B cell (primary cell): ENCODE measurements around the gene USH2A. TPM values are rescaled to one million over a fixed set of nuclear protein-coding genes. Genes with fewer than 3 reads are reported as not detected.

Source experiments
- ATAC-seq: fragments of 200-7000 bp; cut with Tn5 transposase; one replicate; pipeline ENCODE4 v1.10.0; 2021; ENCODE audit warnings: low read depth, mild to moderate bottlenecking, moderate number of reproducible peaks, moderate library complexity
- CTCF ChIA-PET: fragments of 350-600 bp; sonication (Branson Sonifier 250); formaldehyde crosslinking; loops from one replicate; lab custom pipeline; 2021; ENCODE audit warnings: antibody characterized with exemption, inconsistent platforms; lab: Charles Lee
- POLR2A ChIA-PET: fragments of 350-600 bp; sonication (Branson Sonifier 250); formaldehyde crosslinking; loops from one replicate; lab custom pipeline; 2021; ENCODE audit warnings: antibody characterized with exemption; lab: Charles Lee
- DNase-seq: peaks from one replicate; pipeline ENCODE4 v3.0.0; 2013
- H2AFZ ChIP-seq: 2 replicates; pipeline ENCODE4 v1.6.1; 2012; ENCODE audit warnings: mild to moderate bottlenecking, low read depth, low read length; ENCODE audit not compliant: insufficient read depth, poor library complexity, severe bottlenecking
- H3K27ac ChIP-seq, 2 donors: 1 replicate in 1 of 2; 2 replicates in 1 of 2; pipeline ENCODE4 v1.5.1; 2012 to 2013; ENCODE audit warnings: low read length in 2 of 2, mild to moderate bottlenecking in 2 of 2, moderate library complexity in 1 of 2
- H3K27me3 ChIP-seq, 4 experiments: fragments of 200-600 bp in 1 of 4; sonication (generic) in 1 of 4; replicated peaks in 1 of 4; 1 replicate in 2 of 4; 2 replicates in 2 of 4; pipeline versions ENCODE4 v1.6.1 to v1.7.0; 2013 to 2016; ENCODE audit warnings: low read length in 3 of 4, mild to moderate bottlenecking in 2 of 4, mixed read lengths in 1 of 4, moderate library complexity in 1 of 4; ENCODE audit not compliant: insufficient read depth in 4 of 4, control insufficient read depth in 3 of 4; ENCODE audit errors: control extremely low read depth in 1 of 4
- H3K36me3 ChIP-seq, 2 experiments: replicated peaks in 1 of 2; 1 replicate in 1 of 2; 2 replicates in 1 of 2; pipeline versions ENCODE4 v1.6.1 to v1.7.1; 2013; ENCODE audit warnings: low read length in 1 of 2; ENCODE audit not compliant: insufficient read depth in 2 of 2, control insufficient read depth in 1 of 2; ENCODE audit errors: control extremely low read depth in 1 of 2, extremely low read depth in 1 of 2
- H3K4me1 ChIP-seq, 2 donors: fragments of 200-600 bp in 1 of 2; sonication (generic) in 1 of 2; 1 replicate in 1 of 2; 2 replicates in 1 of 2; pipeline versions ENCODE4 v1.5.1 to v1.6.1; 2013 to 2017; ENCODE audit warnings: low read length in 2 of 2; ENCODE audit not compliant: control insufficient read depth in 2 of 2, insufficient read depth in 2 of 2
- H3K4me2 ChIP-seq: replicated peaks from 2 replicates; pipeline ENCODE3; 2012; ENCODE audit warnings: mild to moderate bottlenecking, low read depth, low read length; ENCODE audit not compliant: poor library complexity, severe bottlenecking
- H3K4me3 ChIP-seq, 5 experiments: fragments of 200-600 bp in 1 of 5; sonication (generic) in 1 of 5; 1 replicate in 3 of 5; 2 replicates in 2 of 5; pipeline versions ENCODE4 v1.5.1 to v1.7.0; 2011 to 2016; ENCODE audit warnings: low read length in 4 of 5, mild to moderate bottlenecking in 4 of 5, low read depth in 2 of 5, control low read depth in 1 of 5, moderate library complexity in 1 of 5; ENCODE audit not compliant: insufficient read depth in 1 of 5; ENCODE audit errors: control extremely low read depth in 1 of 5, extremely low read depth in 1 of 5
- H3K79me2 ChIP-seq: fragments of 200-600 bp; sonication (generic); one replicate; pipeline ENCODE4 v1.6.0; 2016; ENCODE audit warnings: low read length; ENCODE audit not compliant: control insufficient read depth, insufficient read depth
- H3K9ac ChIP-seq: fragments of 200-600 bp; sonication (generic); 2 replicates; pipeline ENCODE4 v1.6.1; 2017; ENCODE audit warnings: mild to moderate bottlenecking, low read length, moderate library complexity
- H3K9me3 ChIP-seq, 3 donors: one replicate each; pipeline versions ENCODE4 v1.6.1 to v1.7.1; 2013; ENCODE audit warnings: low read length in 2 of 3; ENCODE audit not compliant: control insufficient read depth in 2 of 3, insufficient read depth in 1 of 3; ENCODE audit errors: control extremely low read depth in 1 of 3
- H4K20me1 ChIP-seq: 2 replicates; pipeline ENCODE4 v1.6.0; 2012; ENCODE audit warnings: mild to moderate bottlenecking, low read length; ENCODE audit not compliant: insufficient read depth, control insufficient read depth, poor library complexity, severe bottlenecking
- H3K27ac Mint-ChIP-seq: one replicate; pipeline ENCODE4 v1.8.0; 2021; ENCODE audit warnings: mixed read lengths
- H3K27me3 Mint-ChIP-seq: one replicate; pipeline ENCODE4 v1.8.0; 2021; ENCODE audit warnings: mixed read lengths
- H3K4me1 Mint-ChIP-seq: one replicate; pipeline ENCODE4 v1.8.0; 2021; ENCODE audit warnings: mixed read lengths
- H3K4me3 Mint-ChIP-seq: one replicate; pipeline ENCODE4 v1.8.0; 2021; ENCODE audit warnings: mixed read lengths
- H3K9me3 Mint-ChIP-seq: one replicate; pipeline ENCODE4 v1.8.0; 2022; ENCODE audit warnings: mixed read lengths; ENCODE audit not compliant: insufficient read depth
- EZH2 ChIP-seq: IDR thresholded peaks from 2 replicates; pipeline ENCODE4 v1.6.1; 2012; ENCODE audit warnings: borderline replicate concordance, low read depth, mild to moderate bottlenecking, moderate library complexity, low read length; ENCODE audit not compliant: insufficient read depth, poor library complexity, severe bottlenecking
- WGBS: methylation state at CpG from one replicate; pipeline ENCODE4 v1.1.5; 2013; ENCODE audit warnings: missing lambda C conversion rate; ENCODE audit not compliant: insufficient coverage; 5-methylcytosine and 5-hydroxymethylcytosine counted together
- intact Hi-C: fragments of 100-400 bp; cut with micrococcal nuclease; formaldehyde crosslinking; loops from one replicate; pipeline ENCODE4 v1.10.0; 2022
- polyA plus RNA-seq: library from polyadenylated mRNA; depleted of rRNA; stranded (reverse); fragments of >200 nt; gene quantifications from 2 replicates; pipeline ENCODE4 v1.2.3, GENCODE V29; 2012
- total RNA-seq, 2 donors: library from RNA; stranded (reverse); fragments of 120-200 nt in 1 of 2; gene quantifications; 1 replicate in 1 of 2; 2 replicates in 1 of 2; pipeline versions ENCODE4 v1.2.3 to v1.2.4, GENCODE V29; 2013 to 2022
- TF ChIP-seq, protein P1 (sequence below): fragments of 200-600 bp; IDR thresholded peaks from one replicate; pipeline ENCODE4 v1.8.0; 2022; ENCODE audit warnings: antibody characterized with exemption, mild to moderate bottlenecking

Gene USH2A
- total and polyA plus RNA-seq, 2 donors (not counting 1 experiment from before 2014, with no cell fraction given): 0.01 TPM; not detected in 1

- Histone ChIP-seq H3K27ac (no peak overlapping the region), H3K4me2 (no peak overlapping the region), H3K4me3 (no peak overlapping the region), H4K20me1 (no peaks in the 10 kb centered on the region), H3K36me3 (no peaks in the 10 kb centered on the region), H3K27me3 (no peaks in the 10 kb centered on the region), H3K9me3 (no peaks in the 10 kb centered on the region), H3K9ac (no peak overlapping the region), H3K79me2 (no peaks in the 10 kb centered on the region), H3K4me1 (no peaks in the 10 kb centered on the region), H2AFZ (no peak overlapping the region)
- H3K27ac Mint-ChIP-seq: no peak overlapping the region
- WGBS: 95% methylated on average over 3 of the region's 4 CpGs
- CTCF ChIA-PET: no interaction called here
- H3K4me3 Mint-ChIP-seq: no peak overlapping the region
- POLR2A ChIA-PET: no interaction called here
- H3K27me3 Mint-ChIP-seq: no peaks in the 10 kb centered on the region
- intact Hi-C loops: no loop called here
- ATAC-seq: no peak
- H3K9me3 Mint-ChIP-seq: no peaks in the 10 kb centered on the region
- no peaks in the 10 kb centered on the region for H3K4me1 Mint-ChIP-seq
- no peak for DNase-seq
- TF ChIP-seq, protein P1, sequence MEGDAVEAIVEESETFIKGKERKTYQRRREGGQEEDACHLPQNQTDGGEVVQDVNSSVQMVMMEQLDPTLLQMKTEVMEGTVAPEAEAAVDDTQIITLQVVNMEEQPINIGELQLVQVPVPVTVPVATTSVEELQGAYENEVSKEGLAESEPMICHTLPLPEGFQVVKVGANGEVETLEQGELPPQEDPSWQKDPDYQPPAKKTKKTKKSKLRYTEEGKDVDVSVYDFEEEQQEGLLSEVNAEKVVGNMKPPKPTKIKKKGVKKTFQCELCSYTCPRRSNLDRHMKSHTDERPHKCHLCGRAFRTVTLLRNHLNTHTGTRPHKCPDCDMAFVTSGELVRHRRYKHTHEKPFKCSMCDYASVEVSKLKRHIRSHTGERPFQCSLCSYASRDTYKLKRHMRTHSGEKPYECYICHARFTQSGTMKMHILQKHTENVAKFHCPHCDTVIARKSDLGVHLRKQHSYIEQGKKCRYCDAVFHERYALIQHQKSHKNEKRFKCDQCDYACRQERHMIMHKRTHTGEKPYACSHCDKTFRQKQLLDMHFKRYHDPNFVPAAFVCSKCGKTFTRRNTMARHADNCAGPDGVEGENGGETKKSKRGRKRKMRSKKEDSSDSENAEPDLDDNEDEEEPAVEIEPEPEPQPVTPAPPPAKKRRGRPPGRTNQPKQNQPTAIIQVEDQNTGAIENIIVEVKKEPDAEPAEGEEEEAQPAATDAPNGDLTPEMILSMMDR: no peak
- TF ChIP-seq EZH2: no peak
Observed at GRCh38 chr1:215590779-215591491, 832.3 kb downstream of the USH2A start.

GRCh38 chr1:215589650-215590435 is 833.4 kb downstream of the USH2A start:
- ATAC-seq (no peak), DNase-seq (no peak)
- no peaks in the 10 kb centered on the region for H3K4me1 ChIP-seq
- H4K20me1 ChIP-seq: no peaks in the 10 kb centered on the region
- CTCF ChIA-PET: no interaction called here
- H3K27me3 ChIP-seq: no peaks in the 10 kb centered on the region
- H3K27me3 Mint-ChIP-seq: no peaks in the 10 kb centered on the region
- intact Hi-C loops: no loop called here
- POLR2A ChIA-PET: no interaction called here
- H3K79me2 ChIP-seq: no peaks in the 10 kb centered on the region
- no peaks in the 10 kb centered on the region for H3K9me3 Mint-ChIP-seq
- no peaks in the 10 kb centered on the region for H3K36me3 ChIP-seq
- H3K27ac ChIP-seq: no peak overlapping the region
- no peak overlapping the region for H3K4me3 Mint-ChIP-seq
- H2AFZ ChIP-seq: no peak overlapping the region
- H3K4me2 ChIP-seq: no peak overlapping the region
- 100% methylated on average over 2 of the region's 4 CpGs for WGBS
- H3K27ac Mint-ChIP-seq: no peak overlapping the region
- H3K4me1 Mint-ChIP-seq: no peaks in the 10 kb centered on the region
- TF ChIP-seq, protein P1: no peak
- no peak for TF ChIP-seq EZH2
- H3K4me3 ChIP-seq: no peak overlapping the region
- H3K9ac ChIP-seq: no peak overlapping the region
- peaks cover 0 to 3% (median 0%) of the 10 kb centered on the region in 3 donors for H3K9me3 ChIP-seq
